HFF-Myc (cell line): ENCODE data around the gene EIF4B.

Experiments used
- DNase-seq: peaks from one replicate; pipeline ENCODE4 v3.0.0-alpha.2; 2011; ENCODE audit warnings: low read depth; ENCODE audit errors: extremely low read depth
- H3K4me3 ChIP-seq: replicated peaks from 2 replicates; pipeline ENCODE4 v1.5.1; 2011; ENCODE audit warnings: low read depth, mild to moderate bottlenecking, control low read depth, low read length
- TF ChIP-seq, protein P1 (sequence below): IDR thresholded peaks from 2 replicates; pipeline ENCODE4 v1.5.1; 2012; ENCODE audit warnings: mild to moderate bottlenecking, low read depth, low read length, control low read depth; ENCODE audit errors: missing control alignments

Gene EIF4B

DNA sequence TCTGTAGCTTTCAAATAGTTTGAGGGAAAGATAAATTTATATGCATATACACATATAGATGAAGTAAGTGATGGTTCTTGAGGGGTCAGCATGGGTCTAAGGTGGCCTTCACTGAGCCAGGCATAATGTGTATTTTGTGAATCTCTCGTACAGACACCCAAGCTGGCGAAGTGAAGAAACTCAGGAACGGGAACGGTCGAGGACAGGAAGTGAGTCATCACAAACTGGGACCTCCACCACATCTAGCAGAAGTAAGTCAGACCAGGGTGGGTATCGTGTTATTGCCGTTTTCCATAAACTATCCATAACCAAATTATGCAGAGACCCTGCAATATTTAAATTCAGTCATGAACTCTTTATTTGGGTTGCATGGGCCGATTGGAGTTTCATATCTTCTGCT, 28.2 kb downstream of the EIF4B start:
- DNase-seq, result no peak
- TF ChIP-seq, protein P1, sequence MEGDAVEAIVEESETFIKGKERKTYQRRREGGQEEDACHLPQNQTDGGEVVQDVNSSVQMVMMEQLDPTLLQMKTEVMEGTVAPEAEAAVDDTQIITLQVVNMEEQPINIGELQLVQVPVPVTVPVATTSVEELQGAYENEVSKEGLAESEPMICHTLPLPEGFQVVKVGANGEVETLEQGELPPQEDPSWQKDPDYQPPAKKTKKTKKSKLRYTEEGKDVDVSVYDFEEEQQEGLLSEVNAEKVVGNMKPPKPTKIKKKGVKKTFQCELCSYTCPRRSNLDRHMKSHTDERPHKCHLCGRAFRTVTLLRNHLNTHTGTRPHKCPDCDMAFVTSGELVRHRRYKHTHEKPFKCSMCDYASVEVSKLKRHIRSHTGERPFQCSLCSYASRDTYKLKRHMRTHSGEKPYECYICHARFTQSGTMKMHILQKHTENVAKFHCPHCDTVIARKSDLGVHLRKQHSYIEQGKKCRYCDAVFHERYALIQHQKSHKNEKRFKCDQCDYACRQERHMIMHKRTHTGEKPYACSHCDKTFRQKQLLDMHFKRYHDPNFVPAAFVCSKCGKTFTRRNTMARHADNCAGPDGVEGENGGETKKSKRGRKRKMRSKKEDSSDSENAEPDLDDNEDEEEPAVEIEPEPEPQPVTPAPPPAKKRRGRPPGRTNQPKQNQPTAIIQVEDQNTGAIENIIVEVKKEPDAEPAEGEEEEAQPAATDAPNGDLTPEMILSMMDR, result no peak
- no peak overlapping the region for H3K4me3 ChIP-seq

DNA sequence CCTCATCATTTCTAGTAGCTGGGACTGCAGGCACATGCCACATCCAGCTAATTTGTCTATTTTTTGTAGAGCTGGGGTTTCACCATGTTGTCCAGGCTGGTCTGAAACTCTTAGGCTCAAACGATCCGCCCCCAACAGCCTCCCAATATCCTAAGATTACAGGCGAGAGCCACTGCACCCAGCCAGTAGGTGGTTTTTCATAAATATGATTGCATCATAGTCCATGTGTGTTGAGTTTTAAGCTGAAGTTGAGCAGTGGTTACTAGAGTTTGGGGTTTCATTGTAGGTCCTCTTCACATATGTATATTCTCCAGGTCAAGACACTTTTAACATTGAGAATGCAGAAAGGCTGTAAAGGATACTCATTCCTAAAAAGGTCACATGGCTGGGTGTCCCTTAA, 30.5 kb downstream of the EIF4B start:
- H3K4me3 ChIP-seq, result no peak overlapping the region
- DNase-seq, result no peak
- TF ChIP-seq, protein P1, result no peak

DNA sequence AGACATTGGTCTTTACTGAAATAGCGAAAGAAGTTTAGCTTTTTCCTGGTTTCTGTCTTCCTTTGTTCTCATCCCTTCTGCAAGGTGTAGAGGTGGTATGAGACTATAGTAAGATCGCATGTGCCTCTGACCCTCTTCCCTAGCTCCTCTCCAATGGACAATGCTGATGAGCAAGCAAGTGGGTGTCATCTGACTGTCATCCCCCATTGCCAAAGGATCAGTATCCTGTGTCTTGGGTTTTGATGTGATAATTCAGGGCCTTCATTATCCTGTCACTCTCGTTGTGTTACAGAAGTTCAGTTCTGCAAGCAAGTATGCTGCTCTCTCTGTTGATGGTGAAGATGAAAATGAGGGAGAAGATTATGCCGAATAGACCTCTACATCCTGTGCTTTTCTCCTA, 33.6 kb downstream of the EIF4B start:
- DNase-seq, result no peak
- TF ChIP-seq, protein P1, result no peak
- no peak overlapping the region for H3K4me3 ChIP-seq

DNA sequence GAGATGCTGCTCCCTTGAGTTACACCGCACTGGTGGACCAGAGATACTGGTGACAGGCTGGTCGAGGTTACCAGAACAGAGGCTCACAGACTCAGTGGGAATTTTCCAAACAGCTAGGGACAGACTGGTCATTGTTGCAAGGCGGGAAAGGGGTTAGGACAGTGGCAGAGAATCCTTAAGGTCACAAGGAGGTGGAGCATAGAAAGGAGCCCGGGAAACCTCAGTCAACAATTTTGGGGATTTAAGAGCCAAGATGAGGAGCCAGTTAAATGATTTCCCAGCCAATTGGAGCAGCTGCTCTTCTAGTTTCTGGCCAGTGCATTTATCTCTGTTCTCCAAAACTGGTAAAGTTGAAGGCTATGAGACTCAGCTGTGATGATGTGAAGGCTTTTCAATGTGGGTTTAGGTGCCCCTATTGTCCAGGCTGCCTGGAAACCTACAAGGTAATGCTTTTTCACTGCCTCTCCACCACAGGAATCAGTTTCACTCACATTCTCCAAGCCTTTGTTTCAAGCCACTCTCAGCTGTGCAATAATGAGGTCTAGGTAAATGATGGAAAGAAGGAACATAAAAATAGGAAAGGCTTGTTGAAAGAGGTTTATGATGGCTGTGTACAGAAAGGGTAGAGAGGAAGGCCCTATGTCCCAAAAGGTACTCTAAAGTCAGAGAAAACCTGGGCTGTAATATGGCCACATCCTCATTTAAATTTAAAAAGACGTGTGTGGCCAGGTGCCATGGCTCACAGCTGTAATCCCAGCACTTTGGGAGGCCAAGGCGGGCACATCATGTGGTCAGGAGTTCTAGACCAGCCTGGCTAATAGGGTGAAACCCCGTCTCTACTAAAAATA, 36.6 kb downstream of the EIF4B start:
- H3K4me3 ChIP-seq, result no peak overlapping the region
- TF ChIP-seq, protein P1, result no peak
- no peak for DNase-seq

DNA sequence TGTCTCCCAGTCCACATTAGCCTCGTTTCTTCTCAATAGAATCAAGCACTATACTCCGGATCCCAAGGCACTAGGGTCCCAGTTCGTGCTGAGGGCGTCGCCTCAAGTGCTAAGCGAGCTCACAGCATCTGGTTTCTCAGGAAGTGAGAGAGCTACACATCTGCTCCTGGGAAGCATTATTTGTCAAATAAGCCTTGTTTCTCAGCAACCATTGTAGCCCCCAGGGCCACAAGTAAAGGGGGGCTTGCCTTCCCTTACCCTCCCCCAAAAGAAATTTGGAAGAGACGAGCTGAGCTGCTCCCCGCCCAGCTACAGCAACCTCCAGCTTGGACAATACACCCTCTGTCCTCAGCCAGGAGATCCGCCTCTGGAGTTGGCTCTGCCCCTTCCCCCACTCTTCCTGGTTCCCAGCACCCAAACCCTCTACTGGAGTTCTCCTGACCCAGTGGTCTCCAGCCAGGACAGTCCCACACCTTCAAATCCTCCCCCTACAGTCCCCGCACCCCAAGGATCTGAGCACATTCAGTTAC, 37.9 kb downstream of the EIF4B start:
- TF ChIP-seq, protein P1, result no peak
- H3K4me3 ChIP-seq, result no peak overlapping the region
- no peak for DNase-seq

DNA sequence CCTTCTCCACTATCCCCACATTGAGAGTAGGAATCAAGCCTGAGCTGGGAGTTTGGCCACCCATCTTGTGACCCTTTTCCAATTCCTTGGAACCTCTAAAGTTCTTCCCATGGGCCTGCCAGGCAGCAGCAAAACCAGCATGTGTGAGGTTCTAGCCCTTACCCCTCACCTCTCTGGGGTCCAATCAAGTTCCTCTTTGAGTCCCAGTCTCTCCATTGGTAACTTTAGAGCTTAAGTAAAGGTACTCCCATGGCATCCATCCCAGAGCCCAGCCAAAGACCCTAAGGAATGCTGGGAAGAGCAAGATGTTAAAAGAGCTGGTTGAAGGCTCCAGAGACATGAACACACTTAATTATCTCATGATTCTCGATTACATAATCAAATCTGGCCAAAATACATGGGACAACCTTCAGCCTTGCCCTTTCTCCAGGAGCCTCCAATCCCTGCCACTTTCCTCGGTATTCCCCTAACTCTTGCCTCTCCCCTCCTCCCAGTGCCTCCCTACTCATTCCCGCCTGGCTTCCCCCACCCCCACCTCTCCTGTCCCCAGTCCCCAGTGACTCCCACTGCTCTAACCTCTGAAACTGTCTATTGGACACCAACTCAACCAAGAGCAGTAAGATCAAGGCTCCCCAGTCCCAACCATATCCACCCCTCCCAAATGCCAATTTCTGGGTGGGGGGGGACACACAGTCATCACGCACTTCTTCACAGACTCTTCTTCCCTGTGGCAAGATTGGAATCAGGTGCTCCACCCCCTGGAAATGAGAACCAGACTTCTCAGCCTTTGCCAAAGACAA, 38.8 kb downstream of the EIF4B start:
- DNase-seq, result no peak
- TF ChIP-seq, protein P1, result no peak
- H3K4me3 ChIP-seq, result no peak overlapping the region
